G401.6 (cell line): Measurements from ENCODE around the gene ST3GAL4.
"Not testable (repeated sequence)": the region's sequence is repeated elsewhere in the genome, so short reads cannot be mapped to it uniquely, and the experiment has no call there.

Source experiments
- FAIRE-seq: peaks from 2 replicates; lab custom pipeline; 2012; peaks lifted over from hg19 to GRCh38; lab: Jason Lieb, UNC

ST3GAL4 gene

DNA sequence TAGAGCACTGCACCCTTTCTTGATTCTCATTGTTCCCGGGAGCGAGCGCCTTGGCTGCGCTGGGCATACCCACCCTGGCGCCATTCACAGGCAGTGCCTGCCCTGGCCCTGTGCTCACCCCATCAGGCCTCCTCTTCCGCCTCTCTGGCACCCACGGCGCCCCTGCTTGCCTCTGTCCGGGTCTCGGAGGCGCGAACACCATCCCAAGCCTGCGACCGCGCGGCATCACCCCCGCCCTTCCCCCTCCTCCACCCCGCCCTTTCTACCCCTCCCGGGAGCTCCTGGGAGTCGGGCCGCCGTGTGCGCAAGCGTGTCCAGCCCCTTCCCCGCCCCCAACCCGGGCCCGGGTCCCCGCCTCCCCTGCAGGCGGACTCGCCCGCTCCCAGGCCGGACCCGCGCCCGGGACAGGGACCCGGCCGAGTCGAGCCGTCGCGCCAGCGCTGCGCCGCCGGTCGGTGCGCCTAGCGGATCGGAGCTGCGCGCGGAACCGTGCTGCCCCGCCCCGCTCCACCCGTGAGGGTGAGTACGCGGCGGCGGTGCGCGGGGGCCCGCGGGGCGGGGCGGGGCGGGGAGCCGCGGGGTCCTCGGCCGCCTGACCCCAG, at the start of gene ST3GAL4:
ST3GAL4 (plus strand) TSS at position 363 of the 602 bp plus-strand sequence. CDS start 50,470 bp downstream, outside the sequence.
- FAIRE-seq: no peak

DNA sequence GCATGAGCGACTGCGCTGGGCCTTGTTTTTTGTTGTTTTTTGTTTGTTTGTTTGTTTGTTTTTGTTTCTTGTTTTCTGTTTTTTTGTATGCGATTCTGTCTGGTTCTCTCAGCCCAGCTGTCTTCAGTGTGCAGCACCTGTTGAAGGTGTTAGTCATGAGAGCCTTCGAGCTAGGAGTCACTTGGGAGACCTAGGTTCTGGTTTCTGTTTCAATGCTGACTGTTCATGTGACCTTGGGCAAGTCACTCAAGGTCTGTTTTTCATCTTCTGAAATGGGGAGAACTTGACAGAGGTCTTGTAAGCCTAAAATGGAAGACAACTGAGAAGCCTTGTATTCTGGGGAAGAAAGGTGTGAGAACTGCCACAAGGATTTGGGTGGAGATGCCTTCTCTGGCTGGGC, 49.8 kb upstream of the ST3GAL4 start:
- FAIRE-seq: no peak

DNA sequence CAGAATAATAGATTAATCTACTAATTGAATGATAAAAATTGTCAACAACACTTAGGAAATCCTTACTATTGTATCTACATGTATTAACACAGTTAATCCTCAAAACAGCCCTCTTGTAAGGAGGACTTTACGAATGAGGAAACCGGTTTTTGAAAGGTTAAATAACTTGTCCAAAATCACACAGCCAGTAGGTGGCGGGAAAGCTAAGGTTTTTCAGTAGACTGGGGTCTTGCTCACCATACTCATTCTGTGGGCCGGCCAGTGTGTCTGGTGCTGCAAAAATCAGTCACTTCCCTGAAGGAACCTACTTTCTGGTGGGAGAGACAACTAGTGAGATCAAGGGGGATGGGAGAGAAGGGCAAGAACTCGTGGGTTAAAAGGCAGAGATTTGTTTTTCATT, 47.8 kb upstream of the ST3GAL4 start:
- FAIRE-seq: no peak

- no peak for FAIRE-seq
Observed at GRCh38 chr11:126308271-126308671, 47.2 kb upstream of the ST3GAL4 start.

DNA sequence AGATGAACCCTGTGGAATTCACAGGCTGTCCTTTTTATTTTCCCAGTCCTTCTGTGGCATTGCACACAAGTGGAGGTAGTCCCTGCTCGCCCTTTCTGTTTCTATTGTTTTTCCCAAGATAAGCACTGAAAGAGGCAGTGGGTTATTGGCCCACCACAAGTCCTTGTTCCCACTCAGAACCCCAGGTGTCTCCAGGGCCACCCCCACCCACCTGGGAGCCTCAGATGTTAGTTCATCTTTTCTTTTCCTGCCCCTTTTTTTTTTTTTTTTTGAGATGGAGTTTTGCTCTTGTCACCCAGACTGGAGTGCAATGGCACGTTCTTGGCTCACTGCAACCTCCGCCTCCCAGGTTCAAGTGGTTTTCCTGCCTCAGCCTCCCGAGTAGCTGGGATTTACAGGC, 46.7 kb upstream of the ST3GAL4 start:
- FAIRE-seq: not testable (repeated sequence)

GRCh38 chr11:126310200-126310991, 45.1 kb upstream of the ST3GAL4 start:
- FAIRE-seq: no peak

- FAIRE-seq: no peak
Observed at GRCh38 chr11:126310992-126311310, 44.5 kb upstream of the ST3GAL4 start.

DNA sequence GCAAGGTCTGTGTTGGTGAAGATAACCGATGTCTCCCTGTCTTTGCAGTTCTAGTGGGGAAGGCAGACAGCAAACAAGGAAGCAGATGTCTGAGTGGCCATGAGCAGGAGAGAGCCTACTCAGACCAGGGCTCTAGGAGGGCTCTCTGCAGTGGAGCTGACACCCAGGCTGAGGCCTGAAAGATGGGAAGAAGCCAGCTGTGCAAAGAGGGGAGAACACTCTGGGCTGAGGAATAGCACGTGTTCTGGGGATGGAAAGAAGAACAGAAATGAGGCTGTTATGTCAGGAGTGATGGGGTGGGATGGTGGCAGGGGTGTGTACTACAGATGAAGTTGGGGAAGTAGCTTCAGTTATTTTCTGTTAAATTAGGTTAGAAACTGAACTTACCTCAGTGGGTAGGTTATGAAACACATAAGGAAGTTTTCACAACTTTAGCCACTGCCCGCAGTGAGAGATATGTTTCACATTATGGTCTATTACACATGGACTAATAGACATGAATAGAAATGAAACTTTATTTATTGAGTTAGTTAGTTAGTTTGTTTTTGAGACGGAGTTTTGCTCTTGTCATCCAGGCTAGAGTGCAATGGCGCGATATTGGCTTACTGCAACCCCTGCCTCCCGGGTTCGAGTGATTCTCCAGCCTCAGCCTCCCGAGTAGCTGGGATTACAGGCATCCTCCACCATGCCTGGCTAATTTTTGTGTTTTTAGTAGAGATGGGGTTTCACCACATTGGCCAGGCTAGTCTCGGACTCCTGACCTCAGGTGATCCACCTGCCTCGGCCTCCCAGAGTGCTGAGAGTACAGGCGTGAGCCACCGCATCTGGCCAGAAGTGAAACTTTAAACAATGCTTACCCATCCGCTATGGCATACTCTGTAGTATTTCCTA, 43.8 kb upstream of the ST3GAL4 start:
- no peak for FAIRE-seq

GRCh38 chr11:126312961-126313360, 42.5 kb upstream of the ST3GAL4 start:
- FAIRE-seq: no peak

GRCh38 chr11:126313826-126314225, 41.7 kb upstream of the ST3GAL4 start:
- FAIRE-seq: no peak

DNA sequence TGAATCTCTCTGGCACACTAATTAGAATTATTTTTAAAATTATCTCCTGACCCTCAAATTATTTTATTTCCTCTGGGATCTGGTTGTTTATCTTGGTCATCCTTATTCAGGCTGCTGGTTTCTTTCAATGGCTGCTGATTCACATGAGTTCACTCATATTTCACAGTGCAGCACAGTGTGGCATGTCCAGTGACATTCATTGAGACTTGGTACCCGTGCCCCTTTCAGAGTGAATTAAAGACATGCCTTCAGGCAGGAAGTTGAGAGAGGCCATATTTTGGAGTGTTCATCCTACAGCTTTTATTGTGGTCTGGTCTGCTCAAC, 38.1 kb upstream of the ST3GAL4 start:
- no peak for FAIRE-seq

DNA sequence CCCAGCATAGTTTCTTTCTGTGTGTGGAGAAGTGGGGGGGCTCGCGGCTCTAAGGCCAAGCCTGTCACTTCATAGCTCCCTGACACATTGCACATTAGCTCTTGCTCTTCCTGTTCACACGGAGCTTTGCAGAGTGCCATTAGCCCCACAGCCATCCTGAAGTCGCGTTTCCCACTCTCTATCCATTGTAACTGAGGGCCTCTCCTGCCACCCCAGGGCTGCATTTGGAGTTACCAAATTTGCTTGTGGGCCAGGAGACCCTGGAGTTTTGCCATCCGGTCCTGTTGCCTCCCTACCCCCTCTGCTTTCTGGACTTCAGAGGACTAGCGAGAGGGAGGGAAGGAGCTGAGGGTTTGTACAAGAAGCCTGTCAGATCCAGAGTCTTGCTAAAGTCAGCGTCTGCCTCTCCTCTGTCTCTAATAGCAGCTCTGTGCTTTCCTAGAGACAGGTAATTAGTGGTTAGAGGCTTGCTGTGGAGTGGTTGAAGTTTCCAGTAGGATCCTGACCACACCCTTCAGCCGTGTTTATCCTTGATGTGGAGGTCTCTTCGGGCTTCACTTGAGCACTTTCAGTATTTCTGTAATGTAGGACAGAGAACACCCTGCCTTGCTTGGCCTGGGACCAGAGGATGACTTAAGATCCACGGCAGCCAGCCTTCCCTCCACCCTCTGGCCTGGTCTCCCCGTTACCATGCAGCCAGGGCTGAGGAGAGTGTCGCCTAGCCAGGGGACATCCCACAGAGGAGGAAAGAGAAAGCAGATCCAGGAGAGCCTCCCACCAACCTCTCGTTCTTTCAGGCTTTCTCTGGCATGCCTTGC, 37.5 kb upstream of the ST3GAL4 start:
- no peak for FAIRE-seq

DNA sequence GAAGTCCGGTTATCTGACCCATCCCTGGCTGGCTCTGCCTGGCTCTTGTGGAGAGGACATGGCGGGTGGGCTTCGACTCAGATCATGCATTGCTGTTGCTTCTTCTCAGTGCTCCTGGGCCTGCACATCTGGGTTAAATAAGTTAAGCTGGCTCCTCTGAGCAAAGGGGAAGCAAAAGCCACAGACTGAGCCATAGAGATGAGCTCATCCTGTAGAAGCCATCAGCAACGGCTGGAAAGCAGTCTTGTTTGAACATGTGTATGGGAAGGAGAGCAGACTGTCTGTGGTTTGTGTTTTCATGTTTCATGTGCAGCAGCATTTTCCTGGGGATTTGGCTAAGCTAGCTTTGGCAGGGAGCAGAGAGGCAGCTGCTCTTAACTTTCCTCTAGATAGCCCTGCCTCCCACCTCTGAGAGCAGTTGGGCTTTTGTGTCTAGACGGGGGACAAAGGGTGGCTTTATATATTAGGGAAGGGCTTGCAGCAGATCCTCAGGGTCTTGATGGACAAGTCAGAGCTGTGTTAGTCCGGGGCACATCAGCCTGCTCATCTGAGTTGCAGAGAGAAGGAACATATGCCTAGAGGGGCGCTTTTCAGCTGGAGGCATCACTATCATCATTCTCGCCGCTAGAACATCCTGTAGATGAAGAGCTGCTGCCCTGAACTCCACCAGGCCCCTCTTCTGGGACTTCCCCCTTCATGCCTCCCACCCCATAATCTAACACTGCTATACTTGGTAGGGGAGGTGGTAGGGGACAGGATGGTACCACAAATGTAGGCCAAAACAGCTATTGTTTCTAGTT, 36.7 kb upstream of the ST3GAL4 start:
- FAIRE-seq: no peak

DNA sequence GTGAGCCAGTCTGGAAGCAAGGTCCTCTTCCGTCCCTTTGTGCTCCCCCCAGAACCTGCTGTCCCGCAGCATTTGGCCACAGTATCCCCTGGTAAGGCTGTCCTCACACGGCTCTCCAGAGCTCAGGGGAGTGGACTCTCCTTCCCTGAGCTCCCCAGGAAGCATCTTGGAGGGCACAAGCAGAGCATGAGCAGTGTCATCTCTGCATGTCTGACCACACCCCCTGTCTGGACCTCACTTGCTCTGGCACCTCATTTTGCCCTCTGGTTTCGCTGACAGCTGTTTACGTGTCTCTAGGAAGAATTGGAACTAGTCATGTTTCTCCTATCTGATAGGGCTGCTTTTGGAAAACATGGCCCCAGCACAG, 36.1 kb upstream of the ST3GAL4 start:
- FAIRE-seq: no peak

- FAIRE-seq: no peak
Observed at GRCh38 chr11:126322996-126323395, 32.5 kb upstream of the ST3GAL4 start.

DNA sequence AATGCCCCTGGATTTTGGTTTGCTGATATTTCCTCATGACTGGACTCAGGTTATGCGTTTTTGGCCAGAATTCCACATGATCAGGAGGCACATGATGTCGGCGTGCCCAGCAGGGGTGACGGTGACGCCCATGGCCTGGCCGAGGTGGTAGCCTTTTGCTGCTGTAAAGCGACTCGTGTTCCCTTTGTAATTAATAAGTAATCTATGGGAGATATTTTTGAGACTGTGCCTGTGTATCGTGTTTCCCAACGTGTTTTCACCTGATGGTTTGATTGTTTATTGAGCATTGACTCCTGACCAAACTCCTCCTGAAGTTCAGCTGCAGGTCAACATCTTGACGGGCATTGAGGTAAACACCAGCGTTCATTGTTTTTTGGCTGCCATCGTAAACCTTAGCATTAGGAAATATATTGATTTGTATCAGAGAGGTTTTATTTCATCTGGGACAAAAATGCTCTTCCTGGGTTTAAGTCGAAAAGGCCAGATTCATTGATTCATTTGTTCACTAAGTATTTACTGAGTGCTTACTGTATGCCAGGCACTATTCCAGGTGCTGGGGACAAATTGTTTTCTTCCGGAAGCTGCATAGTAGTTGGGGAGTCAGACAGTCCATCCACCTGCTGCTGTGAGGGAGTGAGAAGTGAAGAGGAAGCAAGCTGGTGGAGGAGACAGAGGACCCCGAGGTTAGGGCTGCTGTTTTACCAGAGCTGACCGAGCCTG, 28.0 kb upstream of the ST3GAL4 start:
- FAIRE-seq: no peak

DNA sequence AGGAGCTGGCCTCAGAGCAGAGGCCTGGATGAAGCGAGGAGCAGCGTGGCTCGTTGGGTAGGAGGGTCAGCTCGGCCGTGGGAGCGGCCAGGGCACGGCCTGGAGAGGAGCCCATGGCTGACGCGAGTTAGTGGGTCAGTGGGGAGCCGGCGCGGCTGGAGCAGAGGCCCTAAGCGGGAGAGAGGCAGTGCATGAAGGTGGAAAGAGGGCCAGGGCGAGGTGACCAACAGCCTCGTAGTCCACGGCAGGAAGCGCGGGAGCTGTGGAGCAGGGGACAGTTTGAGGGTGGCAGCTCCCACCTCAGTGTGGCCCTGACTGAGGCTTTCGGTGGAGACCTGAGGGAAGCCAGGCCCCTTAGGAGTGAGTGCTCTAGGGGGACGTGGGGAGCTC, 27.5 kb upstream of the ST3GAL4 start:
- FAIRE-seq: no peak

DNA sequence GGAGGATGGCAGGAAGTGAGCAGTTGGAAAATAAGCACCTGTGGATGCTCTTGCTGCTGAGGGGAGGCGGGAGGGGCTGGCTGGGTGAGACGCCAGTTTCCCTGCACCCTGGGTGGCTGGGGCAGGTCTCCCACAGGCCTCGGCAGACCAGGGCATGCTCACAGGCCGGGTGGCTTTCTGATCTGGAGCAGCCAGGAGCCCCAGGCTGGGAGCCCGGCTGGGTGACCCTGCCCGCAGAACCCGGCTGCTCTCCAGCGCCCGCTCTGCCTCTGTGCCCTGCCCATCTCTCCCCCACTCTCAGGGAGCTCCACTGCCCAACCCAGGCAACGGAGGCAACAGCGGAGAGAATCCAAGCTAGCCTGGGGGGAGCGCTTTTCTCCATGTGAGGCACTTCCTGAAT, 27.0 kb upstream of the ST3GAL4 start:
- FAIRE-seq: no peak

DNA sequence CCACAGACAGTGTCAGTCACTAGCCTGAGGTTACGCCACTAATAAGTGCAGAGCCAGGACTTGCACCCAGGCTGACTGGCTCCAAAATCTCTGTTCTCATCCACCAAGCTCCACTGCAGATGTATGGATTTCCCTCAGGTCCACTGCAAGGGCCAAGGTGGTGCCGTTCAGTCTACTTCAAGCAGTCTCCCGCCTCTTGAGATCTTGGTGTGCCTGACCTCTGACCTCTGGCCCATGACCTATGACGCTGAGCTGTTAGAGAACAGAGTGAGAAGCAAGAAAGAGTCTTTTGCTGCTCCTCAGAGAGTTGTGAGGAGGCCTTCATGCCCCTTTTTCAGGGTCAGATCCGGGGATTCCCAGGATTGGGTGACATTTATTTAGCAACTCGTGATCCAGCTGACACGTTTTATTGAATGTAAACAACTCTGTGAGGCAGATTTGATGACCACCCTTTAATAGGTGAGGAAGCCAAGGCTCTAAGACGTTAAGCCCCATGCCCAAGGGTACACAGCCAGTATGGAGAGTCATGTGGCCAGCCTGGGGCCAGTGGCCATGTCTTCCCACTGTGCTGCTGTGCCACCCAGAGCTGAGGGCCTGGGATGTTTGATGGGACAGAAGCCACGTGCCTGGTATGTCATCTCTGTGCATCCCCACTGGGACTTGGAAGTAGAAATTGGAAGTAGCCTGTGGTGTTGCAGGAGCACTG, 26.4 kb upstream of the ST3GAL4 start:
- FAIRE-seq: no peak

- FAIRE-seq: no peak
Observed at GRCh38 chr11:126329644-126330211, 25.8 kb upstream of the ST3GAL4 start.
